ENCODE measurements around the gene ZNF678.
"Not testable (repeated sequence)": the region's sequence is repeated elsewhere in the genome, so short reads cannot be mapped to it uniquely, and the experiment has no call there.

ZNF678 gene

GRCh38 chr1:227563324-227564201 lies at the start of gene ZNF678:
ZNF678 (plus strand) TSS chr1:227563556; CDS start chr1:227650992, 87,436 bp downstream.
- peak; percentile 76 to 77 for DNase-seq

DNA sequence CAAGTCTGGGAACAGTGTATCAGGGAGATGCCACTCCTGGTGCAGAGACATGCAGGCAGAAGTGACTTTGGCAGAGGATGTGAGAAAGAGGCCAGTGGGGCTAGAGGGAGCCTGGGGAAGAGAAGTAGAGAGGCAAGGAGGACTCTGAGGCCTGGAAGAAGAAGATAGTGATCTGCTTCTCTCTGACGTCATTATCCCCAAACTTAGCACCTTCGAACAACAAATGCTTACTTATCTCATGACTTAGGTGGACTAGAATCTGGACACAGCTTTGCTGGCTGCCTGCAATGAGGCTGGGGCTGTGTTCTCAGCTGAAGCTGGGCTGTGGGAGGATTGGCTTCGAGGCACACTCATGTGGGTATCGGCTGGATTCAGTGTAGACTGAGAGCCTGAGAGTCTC lies 44.5 kb upstream of the ZNF678 start:
- DNase-seq: no peak

- no peak for DNase-seq
These were observed 41.6 kb upstream of the ZNF678 start for GRCh38 chr1:227521782-227522181.

- DNase-seq: no peak
These were observed 36.8 kb upstream of the ZNF678 start for GRCh38 chr1:227526524-227526923.

DNA sequence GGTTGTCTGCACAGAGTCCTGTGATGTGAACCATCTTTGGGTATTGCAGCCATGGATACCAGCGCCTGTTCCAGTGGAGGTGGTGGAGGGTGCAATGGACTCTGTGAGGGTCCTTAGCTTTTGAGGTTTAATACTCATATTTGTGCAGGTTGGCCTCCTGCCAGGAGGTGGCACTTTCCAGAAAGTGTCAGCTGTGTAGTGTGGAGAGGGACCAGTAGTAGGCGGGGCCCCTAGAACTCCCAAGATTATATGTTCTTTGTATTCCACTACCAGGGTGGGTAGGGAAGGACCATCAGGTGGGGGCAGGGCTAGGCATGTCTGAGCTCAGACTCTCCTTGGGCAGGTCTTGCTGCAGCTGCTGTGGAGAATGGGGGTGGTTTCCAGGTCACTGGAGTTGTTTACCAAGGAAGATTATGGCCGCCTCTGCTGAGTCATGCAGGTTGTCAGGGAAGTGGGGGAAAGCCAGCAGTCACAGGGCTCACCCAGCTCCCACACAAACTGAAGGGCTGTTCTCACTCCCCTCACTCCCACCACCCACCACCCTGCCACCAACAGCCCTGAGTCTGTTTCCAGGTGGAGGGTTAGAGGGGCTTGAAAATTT lies 31.2 kb upstream of the ZNF678 start:
- DNase-seq: no peak

- no peak for DNase-seq
These were observed 22.9 kb upstream of the ZNF678 start for GRCh38 chr1:227540170-227541098.

DNA sequence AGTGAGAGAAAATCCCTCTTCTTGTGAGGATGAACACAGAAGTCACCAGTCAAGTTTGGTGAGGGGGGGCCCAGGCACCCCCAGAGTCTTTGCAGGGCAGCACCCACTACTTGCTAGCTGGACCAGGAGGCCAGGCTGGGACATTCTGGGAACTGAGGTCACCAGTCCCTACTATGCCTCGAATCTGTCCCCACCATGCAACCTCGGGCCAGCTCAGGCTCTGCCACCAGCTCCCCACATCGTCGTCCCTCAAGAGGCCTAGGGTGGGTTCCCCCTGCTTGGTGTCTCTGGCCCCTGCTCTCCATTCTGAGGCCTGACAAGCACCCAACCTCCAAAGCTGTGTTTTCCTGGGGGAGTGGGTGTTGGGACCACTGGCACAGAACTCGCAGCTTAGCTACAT lies 22.2 kb upstream of the ZNF678 start:
- no peak for DNase-seq

- no peak for DNase-seq
These were observed 21.6 kb upstream of the ZNF678 start for GRCh38 chr1:227541796-227542152.

DNA sequence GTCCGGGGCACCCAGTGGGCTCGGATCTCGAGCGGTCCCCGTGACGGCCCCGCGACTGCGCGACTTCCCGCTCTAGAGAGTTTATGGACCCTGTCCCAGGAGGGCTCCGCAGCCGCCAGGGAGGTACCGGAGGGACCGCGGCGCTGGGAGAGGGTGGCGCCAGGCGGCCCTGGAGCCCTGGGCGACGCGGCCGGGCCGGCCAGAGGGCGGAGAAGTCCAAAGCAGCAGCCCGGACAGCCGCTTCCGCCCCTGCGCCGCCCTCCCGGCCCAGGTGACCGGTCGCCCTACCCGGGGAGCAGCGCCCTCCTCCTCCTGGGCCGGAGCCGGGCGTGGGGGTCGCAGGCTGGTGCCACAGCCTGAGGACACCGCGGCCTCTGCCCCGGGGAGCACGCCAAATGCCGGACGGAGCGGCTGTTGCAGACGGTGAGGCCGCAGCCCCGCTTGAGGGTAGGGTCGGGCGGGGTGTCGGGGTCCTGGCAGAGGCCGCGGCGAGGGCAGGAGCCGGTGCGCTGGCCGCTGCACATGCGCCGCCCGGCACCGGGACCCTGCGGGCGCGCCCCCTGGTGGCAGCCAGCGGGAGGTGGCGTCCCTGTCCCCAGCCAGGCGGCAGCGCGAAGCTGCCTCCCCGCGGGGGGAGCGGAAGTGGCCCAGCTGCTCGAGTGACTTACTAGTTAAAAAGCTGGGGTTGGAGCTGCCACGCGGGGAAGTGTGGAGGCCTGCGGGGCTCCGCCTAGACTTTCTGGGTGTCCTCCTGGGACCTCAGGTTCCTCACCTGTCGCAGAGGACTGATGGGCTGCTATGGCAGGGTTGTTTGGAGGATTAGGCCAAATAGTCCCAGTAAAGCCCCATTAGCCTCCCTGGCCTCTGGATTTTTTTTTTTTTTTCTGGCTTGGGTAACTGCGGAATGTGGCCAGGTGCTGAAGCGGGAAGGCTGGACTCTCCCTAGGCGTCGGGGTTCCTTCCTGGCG lies 20.9 kb upstream of the ZNF678 start:
- peak; percentile 87 to 90 for DNase-seq

- DNase-seq: no peak
These were observed 19.9 kb upstream of the ZNF678 start for GRCh38 chr1:227543283-227544066.

GRCh38 chr1:227544067-227545050 lies 19.0 kb upstream of the ZNF678 start:
- no peak for DNase-seq

DNA sequence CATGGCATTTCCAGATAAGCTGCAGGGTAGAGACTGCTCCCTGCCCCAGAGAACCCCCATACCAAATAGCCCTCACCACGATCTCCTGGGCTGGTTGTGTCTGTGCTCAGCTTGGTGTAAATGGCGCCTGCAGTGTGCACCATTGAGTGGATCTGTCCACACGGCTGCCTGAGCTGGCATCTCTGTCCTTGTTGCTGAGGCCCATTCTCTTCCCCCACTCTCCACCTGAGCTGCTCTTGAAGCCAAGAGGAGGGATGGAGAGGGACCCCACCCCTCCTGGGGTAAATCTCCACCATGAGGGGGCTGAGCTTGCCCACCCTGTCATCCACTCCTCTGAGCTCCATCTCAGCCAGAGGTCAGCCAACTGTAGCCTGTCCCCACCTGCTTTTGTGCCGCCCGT lies 18.0 kb upstream of the ZNF678 start:
- no peak for DNase-seq

- DNase-seq: no peak
These were observed 17.3 kb upstream of the ZNF678 start for GRCh38 chr1:227546059-227546458.

DNA sequence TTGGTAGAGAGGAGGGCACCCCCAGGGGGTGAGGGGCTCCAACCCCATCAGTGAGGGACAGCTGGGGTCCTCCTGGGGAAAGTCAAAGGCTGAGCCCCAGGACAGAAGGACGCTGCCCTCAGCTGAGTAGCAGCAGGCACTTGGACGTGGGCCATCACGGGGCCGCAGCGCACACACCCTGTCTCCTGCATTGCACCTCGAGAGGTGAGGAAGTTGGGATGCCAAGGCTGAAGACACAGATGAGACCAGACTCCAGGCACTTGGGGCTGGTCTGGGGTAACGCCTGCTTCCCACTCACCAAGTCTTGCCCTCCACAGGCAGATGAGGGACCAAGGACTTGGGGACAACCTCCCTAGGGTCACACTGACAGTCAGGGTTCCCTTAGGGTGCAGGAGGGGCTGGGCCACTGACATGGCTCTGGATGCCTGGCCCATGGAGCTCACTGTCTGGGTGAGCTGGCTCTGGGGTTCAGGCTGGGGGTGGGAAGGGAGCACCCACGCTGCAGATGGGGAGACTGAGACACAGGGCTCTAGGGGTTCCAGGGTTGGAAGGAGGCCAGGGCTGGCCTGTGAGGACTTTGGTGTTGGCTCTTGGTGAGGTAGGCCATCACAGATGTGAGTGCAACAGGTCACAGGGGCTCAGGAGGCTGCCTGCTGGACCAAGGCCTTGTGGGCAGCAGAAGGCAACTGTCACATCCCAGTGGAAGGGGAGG lies 16.6 kb upstream of the ZNF678 start:
- no peak for DNase-seq

GRCh38 chr1:227547310-227548118 lies 15.8 kb upstream of the ZNF678 start:
- DNase-seq: no peak

- no peak for DNase-seq
These were observed 15.3 kb upstream of the ZNF678 start for GRCh38 chr1:227548119-227548397.

DNA sequence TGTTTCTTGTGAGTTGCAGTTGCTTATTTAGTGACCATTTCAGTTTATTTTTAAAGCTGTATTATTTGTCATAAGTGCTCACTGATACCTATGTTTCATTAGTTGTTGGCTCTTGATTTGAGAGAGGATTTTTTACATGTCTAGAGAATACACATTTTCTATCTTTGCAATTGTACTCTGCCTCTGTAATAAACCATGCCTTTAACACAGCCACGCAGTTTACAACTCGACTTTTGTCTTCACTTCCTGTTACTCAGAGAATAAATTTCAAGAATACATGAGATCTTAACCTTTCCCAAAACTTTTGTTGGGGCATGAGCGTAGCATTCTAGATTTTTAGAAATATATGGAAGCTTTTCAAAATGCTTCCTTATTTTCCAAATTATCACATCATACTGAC lies 14.9 kb upstream of the ZNF678 start:
- no peak for DNase-seq

DNA sequence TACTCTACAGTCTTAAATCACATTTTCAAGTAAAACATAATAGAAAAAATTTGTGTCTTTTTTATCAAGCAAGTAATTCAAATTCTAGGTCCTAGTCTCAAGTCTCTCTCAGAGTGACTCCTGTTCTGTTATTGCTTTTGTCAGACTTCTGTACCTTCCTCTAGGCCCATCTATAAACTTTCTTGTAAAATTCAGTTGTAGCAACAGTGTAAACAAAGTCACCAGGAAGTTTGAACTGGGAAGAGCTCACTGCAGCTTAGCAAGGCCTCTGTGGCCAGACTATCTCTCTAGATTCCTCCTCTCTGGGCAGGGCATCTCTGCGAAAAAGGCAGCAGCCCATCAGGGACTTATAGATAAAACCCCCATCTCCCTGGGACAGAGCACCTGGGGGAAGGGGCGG lies 13.5 kb upstream of the ZNF678 start:
- no peak for DNase-seq

DNA sequence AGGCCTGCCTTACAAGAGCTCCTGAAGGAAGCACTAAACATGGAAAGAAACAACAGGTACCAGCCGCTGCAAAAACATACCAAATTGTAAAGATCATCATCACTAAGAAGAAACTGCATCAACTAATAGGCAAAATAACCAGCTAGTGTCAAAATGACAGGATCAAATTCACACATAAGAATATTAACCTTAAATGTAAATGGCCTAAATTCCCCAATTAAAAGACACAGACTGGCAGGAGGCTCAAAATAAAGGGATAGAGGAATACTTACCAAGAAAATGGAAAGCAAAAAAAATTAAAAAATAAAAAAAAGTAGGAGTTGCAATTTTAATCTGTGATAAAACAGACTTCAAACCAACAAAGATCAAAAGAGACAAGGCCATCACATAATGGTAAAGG lies 11.5 kb upstream of the ZNF678 start:
- not testable (repeated sequence) for DNase-seq

Measured in stimulated activated CD4-positive, alpha-beta T cell treated with anti-CD3 and anti-CD28 coated beads, Interleukin-2, amount 100 ng/mL, for 48 hours (primary cell).